ENCODE results near the gene CPVL.

CPVL gene

DNA sequence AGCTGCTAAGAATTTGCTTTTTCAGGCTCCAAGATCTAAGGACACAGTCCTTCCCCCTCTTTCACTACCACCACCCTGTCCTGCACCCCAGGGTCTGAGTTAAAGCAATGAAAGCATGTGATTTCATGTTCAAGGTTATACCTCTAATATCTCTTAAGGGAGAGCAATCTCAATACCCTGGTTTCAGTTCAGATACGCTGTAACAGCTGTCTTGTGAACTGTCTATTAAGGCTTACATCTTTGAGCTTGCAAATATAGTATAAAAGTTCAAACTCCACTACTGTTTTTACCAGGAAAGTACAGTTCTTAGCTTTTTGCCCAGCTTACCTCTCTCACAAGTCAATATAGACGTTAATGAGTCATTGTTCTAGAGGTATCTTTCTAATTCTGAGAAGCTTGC, 2.6 kb downstream of the CPVL start:
- H3K27ac ChIP-seq: no peak overlapping the region
- TF ChIP-seq, protein P1, sequence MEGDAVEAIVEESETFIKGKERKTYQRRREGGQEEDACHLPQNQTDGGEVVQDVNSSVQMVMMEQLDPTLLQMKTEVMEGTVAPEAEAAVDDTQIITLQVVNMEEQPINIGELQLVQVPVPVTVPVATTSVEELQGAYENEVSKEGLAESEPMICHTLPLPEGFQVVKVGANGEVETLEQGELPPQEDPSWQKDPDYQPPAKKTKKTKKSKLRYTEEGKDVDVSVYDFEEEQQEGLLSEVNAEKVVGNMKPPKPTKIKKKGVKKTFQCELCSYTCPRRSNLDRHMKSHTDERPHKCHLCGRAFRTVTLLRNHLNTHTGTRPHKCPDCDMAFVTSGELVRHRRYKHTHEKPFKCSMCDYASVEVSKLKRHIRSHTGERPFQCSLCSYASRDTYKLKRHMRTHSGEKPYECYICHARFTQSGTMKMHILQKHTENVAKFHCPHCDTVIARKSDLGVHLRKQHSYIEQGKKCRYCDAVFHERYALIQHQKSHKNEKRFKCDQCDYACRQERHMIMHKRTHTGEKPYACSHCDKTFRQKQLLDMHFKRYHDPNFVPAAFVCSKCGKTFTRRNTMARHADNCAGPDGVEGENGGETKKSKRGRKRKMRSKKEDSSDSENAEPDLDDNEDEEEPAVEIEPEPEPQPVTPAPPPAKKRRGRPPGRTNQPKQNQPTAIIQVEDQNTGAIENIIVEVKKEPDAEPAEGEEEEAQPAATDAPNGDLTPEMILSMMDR (conservative IDR thresholded peaks at IDR 0.05): no peak

DNA sequence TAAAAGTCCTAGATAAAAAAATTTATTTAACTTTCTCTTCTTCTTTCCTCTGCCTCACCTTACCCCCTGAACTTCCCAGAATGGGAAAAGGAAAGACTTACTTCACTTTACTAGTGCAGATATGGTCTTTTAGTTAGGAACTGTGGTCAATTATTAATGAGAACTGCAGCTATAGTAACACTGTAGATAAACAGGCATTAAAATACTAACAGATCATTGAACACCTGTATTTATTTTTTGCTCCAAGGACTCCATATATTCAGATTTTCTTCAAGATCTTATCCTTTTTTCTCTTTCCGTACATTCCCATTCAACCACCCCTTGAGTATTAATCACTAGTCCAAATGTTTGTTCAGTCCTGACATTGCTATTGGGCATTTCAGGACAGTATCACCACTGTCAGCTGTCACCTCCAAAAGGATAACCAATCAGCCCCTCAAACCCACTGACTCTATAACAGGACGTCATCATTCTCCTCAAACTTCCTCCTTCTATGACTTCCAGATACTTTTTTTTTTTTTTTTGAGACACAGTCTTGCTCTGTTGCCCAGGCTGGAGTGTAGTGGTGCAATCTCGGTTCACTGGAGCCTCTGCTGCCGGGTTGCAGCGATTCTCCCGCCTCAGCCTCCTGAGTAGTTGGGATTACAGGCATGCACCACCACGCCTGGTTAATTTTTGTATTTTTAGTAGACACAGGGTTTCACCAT, 4.2 kb downstream of the CPVL start:
- TF ChIP-seq, protein P1 (conservative IDR thresholded peaks at IDR 0.05): no peak
- H3K27ac ChIP-seq: no peak overlapping the region

DNA sequence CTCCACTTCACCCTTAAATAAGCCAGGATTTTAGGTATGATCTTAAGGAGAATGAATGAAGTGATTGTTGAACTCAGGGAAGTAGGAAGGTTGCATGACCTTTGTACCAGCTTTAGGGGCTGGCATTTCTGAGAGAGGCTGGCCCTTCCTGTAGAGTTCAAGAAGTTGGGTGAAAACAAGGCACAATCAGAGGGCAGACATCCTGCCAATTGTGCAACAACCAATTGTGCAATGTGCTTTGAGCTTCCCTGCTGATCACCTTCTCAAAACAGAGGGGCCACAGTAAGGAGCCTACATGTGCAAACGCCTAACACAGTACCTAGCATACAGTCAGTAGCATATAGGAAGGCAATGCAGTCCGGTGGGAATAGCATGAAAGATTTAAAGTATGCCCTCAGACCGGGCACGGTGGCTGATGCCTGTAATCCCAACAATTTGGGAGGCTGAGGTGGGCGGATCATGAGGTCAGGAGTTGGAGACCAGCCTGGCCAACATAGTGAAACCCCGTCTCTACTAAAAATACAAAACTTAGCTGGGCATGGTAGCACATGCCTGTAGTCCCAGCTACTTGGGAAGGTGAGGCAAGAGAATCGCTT, 5.4 kb downstream of the CPVL start:
- no peak overlapping the region for H3K27ac ChIP-seq
- TF ChIP-seq, protein P1 (conservative IDR thresholded peaks at IDR 0.05): no peak

DNA sequence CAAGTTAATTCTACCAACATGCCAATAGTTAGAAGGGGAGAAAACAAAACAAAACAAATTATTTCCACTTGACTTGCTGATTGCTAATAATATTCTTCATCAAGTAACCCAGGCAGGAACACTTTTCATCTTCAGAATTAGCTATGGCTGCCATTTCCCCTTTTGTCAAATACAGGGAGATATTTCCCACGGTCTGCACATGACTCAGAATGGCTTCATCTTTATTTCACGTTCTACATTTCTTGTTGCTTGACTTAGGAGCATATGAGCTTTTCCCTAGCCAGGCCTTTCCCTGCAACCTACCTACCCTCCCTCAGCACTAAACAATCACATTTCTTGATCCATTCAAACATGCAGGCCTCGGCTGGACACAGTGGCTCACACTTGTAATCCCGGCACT, 6.5 kb downstream of the CPVL start:
- TF ChIP-seq, protein P1 (conservative IDR thresholded peaks at IDR 0.05): no peak
- no peak overlapping the region for H3K27ac ChIP-seq

DNA sequence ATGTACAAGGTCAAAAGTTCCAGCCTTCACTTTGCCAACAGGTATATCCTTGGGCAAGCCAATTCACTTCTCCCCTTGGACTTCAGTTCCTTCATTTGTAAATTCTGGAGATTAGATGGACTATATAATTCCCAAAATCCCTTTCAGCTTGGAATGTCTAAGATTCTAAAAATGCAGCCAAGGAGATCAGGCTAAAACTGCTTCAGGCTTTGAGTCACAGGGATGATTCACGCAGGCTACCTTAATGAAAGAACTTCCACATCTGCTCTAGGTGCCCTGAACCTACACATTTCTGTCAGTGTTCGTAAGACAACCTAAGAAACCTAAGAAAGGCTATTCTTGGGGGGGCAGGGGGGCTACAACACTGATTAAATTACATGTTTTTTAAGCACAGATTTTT, 7.1 kb downstream of the CPVL start:
- TF ChIP-seq, protein P1 (conservative IDR thresholded peaks at IDR 0.05): no peak
- H3K27ac ChIP-seq: no peak overlapping the region

DNA sequence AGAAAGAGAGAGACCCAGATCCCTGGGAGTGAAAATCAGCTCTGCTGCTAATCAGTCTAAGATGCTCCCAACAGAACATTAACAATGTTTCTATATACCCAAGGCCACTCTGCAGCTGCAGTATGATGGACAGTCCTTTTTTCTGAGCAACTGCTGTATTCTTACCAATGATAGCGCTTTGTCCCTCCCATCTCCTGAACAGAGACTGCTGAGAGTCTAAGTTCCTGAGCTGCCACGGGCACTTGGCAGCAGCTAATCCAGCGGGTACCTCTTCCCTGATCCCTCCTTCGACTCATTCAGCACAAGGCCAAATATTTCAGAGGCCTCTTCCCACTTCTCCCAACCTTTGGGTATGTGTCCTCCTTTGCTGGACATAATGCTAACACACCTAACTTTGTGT, 7.7 kb downstream of the CPVL start:
- no peak overlapping the region for H3K27ac ChIP-seq
- TF ChIP-seq, protein P1 (conservative IDR thresholded peaks at IDR 0.05): no peak

DNA sequence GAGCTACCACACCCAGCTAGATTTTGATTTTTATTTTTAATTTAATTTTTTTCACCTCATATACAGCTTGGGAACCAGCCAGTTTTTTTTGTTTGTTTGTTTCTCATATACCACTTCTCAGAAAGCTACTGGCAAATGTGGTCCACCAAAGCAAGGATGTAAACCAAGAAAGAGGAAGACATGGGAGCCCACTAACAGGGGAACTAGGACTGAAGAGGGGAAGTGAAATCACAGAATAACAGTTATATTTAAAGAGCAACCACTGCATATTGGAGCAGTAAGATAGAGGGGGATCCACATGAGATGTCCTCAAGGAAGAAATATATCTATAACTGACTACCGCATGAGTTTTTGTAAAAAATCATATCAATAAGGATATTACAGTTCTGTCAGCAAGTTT, 10.5 kb downstream of the CPVL start:
- TF ChIP-seq, protein P1 (conservative IDR thresholded peaks at IDR 0.05): no peak
- no peak overlapping the region for H3K27ac ChIP-seq

Measured in VCaP (cell line).